ENCODE results near the gene TMEM183A. TPM values are rescaled to one million over a fixed set of nuclear protein-coding genes. Genes with fewer than 3 reads are reported as not detected.
A peak's percentile ranks its signal among the peaks of the same experiment; 100 is the strongest.

Gene TMEM183A
- total and polyA plus RNA-seq, 9 of the 15 experiments (the other 6 are each of a cell fraction or from before 2014, with no cell fraction given) = 23.4 to 190 (median 124) TPM

GRCh38 chr1:203026031-203026665 is 19.0 kb downstream of the TMEM183A start, which contains the start of gene PPFIA4 (continued):
- no peak for TF ChIP-seq ARHGAP35 (IDR thresholded peaks at IDR 0.05; ENCODE audit: partially characterized antibody)
- TF ChIP-seq HIVEP1 (CRISPR knock-in tag; IDR thresholded peaks at IDR 0.05) = 0 out of 2 replicates have a peak, but pooled peaks have one; percentile 66
- peak; percentile 77; the same call in 1 of the 2 replicates for TF ChIP-seq RNF219 (CRISPR knock-in tag; IDR thresholded peaks at IDR 0.05)
- no peak for TF ChIP-seq CAMTA2 (CRISPR knock-in tag; conservative IDR thresholded peaks at IDR 0.05)
- no peak; the same call in 1 of the 2 replicates for TF ChIP-seq ZEB2 (IDR thresholded peaks at IDR 0.05)
- no peak for TF ChIP-seq PCBP1 (IDR thresholded peaks at IDR 0.05; ENCODE audit: low read depth, low read length, poor library complexity, severe bottlenecking)
- TF ChIP-seq ZNF668 (CRISPR knock-in tag; IDR thresholded peaks at IDR 0.05) = peak; percentile 93
- TF ChIP-seq FIP1L1 (IDR thresholded peaks at IDR 0.05; ENCODE audit: low read depth, low read length, poor library complexity, severe bottlenecking) = peak; percentile 74
- TF ChIP-seq ZNF239 (CRISPR knock-in tag; IDR thresholded peaks at IDR 0.05) = peak; percentile 73
- TF ChIP-seq ZNF444 (CRISPR knock-in tag; IDR thresholded peaks at IDR 0.05) = peak; percentile 66; the same call in 1 of the 2 replicates
- 0 out of 2 replicates have a peak, but pooled peaks have one; percentile 17 for TF ChIP-seq FOXK1 (CRISPR knock-in tag; IDR thresholded peaks at IDR 0.05; ENCODE audit: borderline replicate concordance)
- peak; percentile 61; the same call in 1 of the 2 replicates for TF ChIP-seq PTRF (tag; IDR thresholded peaks at IDR 0.05)
- no peak for TF ChIP-seq NR2C2 (CRISPR knock-in tag; IDR thresholded peaks at IDR 0.05)
- peak; percentile 80 for TF ChIP-seq NR2C2 (tag; IDR thresholded peaks at IDR 0.05)
- peak; percentile 90; the same call in 1 of the 2 replicates for TF ChIP-seq STAT6 (CRISPR knock-in tag; IDR thresholded peaks at IDR 0.05)
- no peak for TF ChIP-seq ZBTB43 (CRISPR knock-in tag; IDR thresholded peaks at IDR 0.05)
- TF ChIP-seq ZKSCAN3 (CRISPR knock-in tag; IDR thresholded peaks at IDR 0.05) = no peak
- TF ChIP-seq ZSCAN29 (IDR thresholded peaks at IDR 0.05) = no peak
- TF ChIP-seq GTF2F1 (IDR thresholded peaks at IDR 0.05; ENCODE audit: low read depth, low read length) = no peak
- peak; percentile 95 for TF ChIP-seq PHF20 (IDR thresholded peaks at IDR 0.05; ENCODE audit: partially characterized antibody)
- TF ChIP-seq SMARCE1 (IDR thresholded peaks at IDR 0.05) = no peak
- 0 out of 2 replicates have a peak, but pooled peaks have one; percentile 59 for TF ChIP-seq KDM2B (CRISPR knock-in tag; IDR thresholded peaks at IDR 0.05)
- TF ChIP-seq ZNF561 (CRISPR knock-in tag; conservative IDR thresholded peaks at IDR 0.05) = no peak
- TF ChIP-seq RBM15 (IDR thresholded peaks at IDR 0.05; ENCODE audit: insufficient read depth, low read length) = no peak
- TF ChIP-seq HDAC6 (IDR thresholded peaks at IDR 0.05; ENCODE audit: low read depth, low read length) = no peak
- no peak for TF ChIP-seq PRMT5 (CRISPR knock-in tag; IDR thresholded peaks at IDR 0.05)
